ENCODE measurements around the gene OR2K2. TPM values are rescaled to one million over a fixed set of nuclear protein-coding genes. Genes with fewer than 3 reads are reported as not detected.

OR2K2 gene
- total RNA-seq, 1 donor from 2014 or later, result not detected

DNA sequence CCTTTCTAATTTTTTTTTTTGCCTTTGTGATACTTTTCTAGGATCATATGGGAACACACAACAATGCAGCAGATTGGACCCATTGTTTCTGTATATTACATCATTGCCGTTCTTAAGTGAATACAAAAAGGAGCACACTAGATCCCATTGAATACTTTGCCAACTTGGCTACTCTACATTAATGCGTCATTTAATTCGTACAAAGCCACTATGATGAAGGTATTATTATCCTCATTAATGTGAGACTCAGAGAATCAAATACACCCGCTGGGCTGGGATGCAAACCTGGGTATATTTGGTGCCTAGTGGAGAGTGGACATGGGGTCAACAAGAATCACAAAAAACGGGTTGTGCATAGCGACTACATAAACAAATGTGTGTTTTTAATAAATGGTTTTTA lies 31.9 kb downstream of the OR2K2 start:
- Mint-ChIP-seq H3K9me3 (ENCODE audit: unreplicated experiment) (no peaks in the 10 kb centered on the region), H3K27me3 (ENCODE audit: unreplicated experiment) (no peaks in the 10 kb centered on the region), H3K4me1 (ENCODE audit: unreplicated experiment) (no peaks in the 10 kb centered on the region), H3K27ac (ENCODE audit: unreplicated experiment) (no peak overlapping the region), H3K4me3 (ENCODE audit: unreplicated experiment) (no peak overlapping the region), H3K36me3 (ENCODE audit: low read depth, unreplicated experiment) (no peaks in the 10 kb centered on the region)
- TF ChIP-seq, protein P1, sequence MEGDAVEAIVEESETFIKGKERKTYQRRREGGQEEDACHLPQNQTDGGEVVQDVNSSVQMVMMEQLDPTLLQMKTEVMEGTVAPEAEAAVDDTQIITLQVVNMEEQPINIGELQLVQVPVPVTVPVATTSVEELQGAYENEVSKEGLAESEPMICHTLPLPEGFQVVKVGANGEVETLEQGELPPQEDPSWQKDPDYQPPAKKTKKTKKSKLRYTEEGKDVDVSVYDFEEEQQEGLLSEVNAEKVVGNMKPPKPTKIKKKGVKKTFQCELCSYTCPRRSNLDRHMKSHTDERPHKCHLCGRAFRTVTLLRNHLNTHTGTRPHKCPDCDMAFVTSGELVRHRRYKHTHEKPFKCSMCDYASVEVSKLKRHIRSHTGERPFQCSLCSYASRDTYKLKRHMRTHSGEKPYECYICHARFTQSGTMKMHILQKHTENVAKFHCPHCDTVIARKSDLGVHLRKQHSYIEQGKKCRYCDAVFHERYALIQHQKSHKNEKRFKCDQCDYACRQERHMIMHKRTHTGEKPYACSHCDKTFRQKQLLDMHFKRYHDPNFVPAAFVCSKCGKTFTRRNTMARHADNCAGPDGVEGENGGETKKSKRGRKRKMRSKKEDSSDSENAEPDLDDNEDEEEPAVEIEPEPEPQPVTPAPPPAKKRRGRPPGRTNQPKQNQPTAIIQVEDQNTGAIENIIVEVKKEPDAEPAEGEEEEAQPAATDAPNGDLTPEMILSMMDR (IDR thresholded peaks at IDR 0.05; ENCODE audit: unreplicated experiment), result no peak
- DNase-seq (ENCODE audit: low spot score), result no peak

DNA sequence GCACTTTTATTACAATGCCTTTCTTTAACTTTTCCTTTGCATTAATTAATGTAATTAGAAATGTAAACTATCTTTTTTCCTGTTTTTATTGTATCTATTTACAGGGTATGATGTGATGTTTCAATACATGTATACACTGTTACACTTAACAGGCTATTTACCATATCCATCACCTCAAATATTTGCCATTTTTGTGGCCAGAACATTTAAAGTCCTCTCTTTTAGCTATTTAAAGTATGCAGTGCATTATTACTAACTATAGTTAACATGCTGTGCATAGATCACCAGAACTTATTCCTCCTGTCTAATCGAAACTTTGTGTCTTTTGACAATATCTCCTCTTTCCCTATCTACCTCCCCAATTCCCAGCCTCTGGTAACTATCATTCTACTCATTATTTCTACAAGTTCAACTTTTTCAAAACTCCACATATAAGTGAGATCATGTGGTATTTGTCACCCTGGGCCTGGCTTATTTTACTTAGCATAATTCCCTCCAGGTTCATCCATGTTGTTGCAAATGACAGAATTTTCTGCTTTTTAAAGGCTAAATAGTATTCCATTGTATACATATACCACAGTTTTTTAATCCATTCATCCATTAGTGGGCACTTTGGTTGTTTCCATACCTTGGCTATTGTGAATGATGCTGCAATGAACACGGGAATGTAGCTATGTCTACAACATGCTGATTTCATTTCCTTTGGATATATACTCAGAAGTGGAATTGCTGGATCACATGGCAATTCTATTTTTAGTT lies 32.8 kb downstream of the OR2K2 start:
- Mint-ChIP-seq H3K9me3 (ENCODE audit: unreplicated experiment) (no peaks in the 10 kb centered on the region), H3K4me1 (ENCODE audit: unreplicated experiment) (no peaks in the 10 kb centered on the region), H3K36me3 (ENCODE audit: low read depth, unreplicated experiment) (no peaks in the 10 kb centered on the region), H3K4me3 (ENCODE audit: unreplicated experiment) (no peak overlapping the region), H3K27ac (ENCODE audit: unreplicated experiment) (no peak overlapping the region), H3K27me3 (ENCODE audit: unreplicated experiment) (no peaks in the 10 kb centered on the region)
- TF ChIP-seq, protein P1 (IDR thresholded peaks at IDR 0.05; ENCODE audit: unreplicated experiment), result no peak
- DNase-seq (ENCODE audit: low spot score), result no peak

DNA sequence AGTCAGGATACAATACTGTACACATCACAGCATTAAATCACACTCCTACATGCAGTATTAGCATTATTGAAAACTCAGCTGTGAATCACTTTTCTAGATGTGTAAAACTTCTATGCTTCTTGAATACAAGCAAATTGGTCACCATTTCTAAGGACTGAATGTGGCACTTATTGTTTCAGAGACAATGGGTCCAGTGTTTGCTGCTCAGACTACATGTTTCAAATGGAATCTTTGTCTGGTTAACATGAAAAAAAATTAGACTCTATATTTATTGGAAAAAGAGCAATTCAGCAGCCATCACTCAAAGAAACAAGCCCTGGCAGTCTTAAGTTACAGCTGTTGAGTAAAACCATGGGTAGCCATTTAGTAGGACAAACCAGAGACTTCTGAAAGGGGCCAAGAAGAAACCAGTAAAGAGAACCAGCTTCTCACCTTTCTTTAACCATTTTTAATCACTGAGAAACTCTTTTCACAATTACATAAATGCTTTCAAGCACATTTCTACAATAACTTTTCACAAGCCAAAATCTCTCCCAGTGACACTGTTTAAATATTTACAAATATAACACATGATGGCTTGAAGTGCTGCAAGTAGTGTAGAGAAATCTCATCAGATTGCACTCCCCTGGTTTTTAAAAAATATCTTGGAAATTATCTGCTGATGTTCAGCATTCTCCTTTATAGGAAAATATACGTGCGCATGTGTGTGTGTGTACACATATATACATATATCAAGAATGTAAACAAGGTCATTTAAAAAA lies 35.2 kb downstream of the OR2K2 start:
- Mint-ChIP-seq H3K27me3 (ENCODE audit: unreplicated experiment) (no peaks in the 10 kb centered on the region), H3K9me3 (ENCODE audit: unreplicated experiment) (no peaks in the 10 kb centered on the region), H3K36me3 (ENCODE audit: low read depth, unreplicated experiment) (no peaks in the 10 kb centered on the region), H3K4me1 (ENCODE audit: unreplicated experiment) (no peaks in the 10 kb centered on the region), H3K27ac (ENCODE audit: unreplicated experiment) (no peak overlapping the region), H3K4me3 (ENCODE audit: unreplicated experiment) (no peak overlapping the region)
- DNase-seq (ENCODE audit: low spot score), result no peak
- TF ChIP-seq, protein P1 (IDR thresholded peaks at IDR 0.05; ENCODE audit: unreplicated experiment), result no peak

DNA sequence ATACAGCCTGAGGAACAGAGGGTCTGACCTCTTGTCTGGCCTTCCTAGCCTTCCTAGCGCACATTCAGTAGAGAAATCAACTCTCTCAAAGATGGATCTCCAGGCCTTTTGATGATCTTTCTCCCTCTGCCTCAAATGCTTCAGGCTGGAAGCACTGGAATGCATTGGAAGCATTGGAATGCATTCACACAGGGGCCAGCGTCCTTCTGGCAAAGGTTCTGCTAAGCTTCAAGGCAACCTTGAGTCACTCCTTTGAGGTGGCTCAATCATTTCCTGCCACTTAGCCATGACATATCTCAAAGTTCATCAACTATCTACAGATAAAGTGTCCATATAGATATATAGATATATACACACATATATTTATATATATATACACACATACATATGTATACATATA lies 42.9 kb downstream of the OR2K2 start:
- no peak overlapping the region for H3K4me3 Mint-ChIP-seq (ENCODE audit: unreplicated experiment)
- no peaks in the 10 kb centered on the region for H3K36me3 Mint-ChIP-seq (ENCODE audit: low read depth, unreplicated experiment)
- H3K4me1 Mint-ChIP-seq (ENCODE audit: unreplicated experiment), result no peaks in the 10 kb centered on the region
- H3K27ac Mint-ChIP-seq (ENCODE audit: unreplicated experiment), result no peak overlapping the region
- no peaks in the 10 kb centered on the region for H3K9me3 Mint-ChIP-seq (ENCODE audit: unreplicated experiment)
- no peaks in the 10 kb centered on the region for H3K27me3 Mint-ChIP-seq (ENCODE audit: unreplicated experiment)
- DNase-seq (ENCODE audit: low spot score), result no peak
- TF ChIP-seq, protein P1 (IDR thresholded peaks at IDR 0.05; ENCODE audit: unreplicated experiment), result no peak

DNA sequence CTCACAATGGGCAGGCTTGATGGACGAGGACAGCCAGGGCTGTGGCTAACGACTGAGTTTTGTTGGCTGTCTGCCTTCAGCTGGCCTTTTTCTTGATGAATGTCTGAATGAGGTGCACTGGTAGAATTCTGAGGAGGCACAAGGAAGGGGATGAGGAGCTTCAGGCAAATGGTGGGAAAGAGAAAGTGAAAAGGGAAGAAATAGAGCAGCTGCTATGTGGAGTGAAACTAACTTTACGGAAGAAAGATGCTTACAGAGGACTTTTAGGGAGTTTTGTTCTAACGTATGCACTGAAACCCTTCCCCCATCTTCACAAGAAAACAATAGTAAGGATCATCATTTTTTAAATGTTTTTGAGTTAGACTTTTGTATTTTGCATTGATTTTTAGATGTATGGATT lies 45.3 kb downstream of the OR2K2 start:
- Mint-ChIP-seq H3K4me3 (ENCODE audit: unreplicated experiment) (no peak overlapping the region), H3K27ac (ENCODE audit: unreplicated experiment) (no peak overlapping the region), H3K4me1 (ENCODE audit: unreplicated experiment) (no peaks in the 10 kb centered on the region), H3K9me3 (ENCODE audit: unreplicated experiment) (no peaks in the 10 kb centered on the region), H3K27me3 (ENCODE audit: unreplicated experiment) (no peaks in the 10 kb centered on the region), H3K36me3 (ENCODE audit: low read depth, unreplicated experiment) (no peaks in the 10 kb centered on the region)
- no peak for DNase-seq (ENCODE audit: low spot score)
- TF ChIP-seq, protein P1 (IDR thresholded peaks at IDR 0.05; ENCODE audit: unreplicated experiment), result no peak
